GM19023 (cell line): ENCODE data around the gene ULK4.
"Not testable (repeated sequence)": the region's sequence is repeated elsewhere in the genome, so short reads cannot be mapped to it uniquely, and the experiment has no call there.

Experiments
- ATAC-seq: cut with Tn5 transposase; IDR thresholded peaks from one replicate; pipeline ENCODE4 v1.9.1; 2021; ENCODE audit warnings: mild to moderate bottlenecking, moderate library complexity; ENCODE audit not compliant: unreplicated experiment

Gene ULK4

GRCh38 chr3:41792806-41793205 lies 169.1 kb downstream of the ULK4 start:
- ATAC-seq, result no peak

- no peak for ATAC-seq
These were observed 192.8 kb downstream of the ULK4 start for GRCh38 chr3:41769106-41769505.

GRCh38 chr3:41768363-41768762 lies 193.5 kb downstream of the ULK4 start:
- ATAC-seq, result no peak

GRCh38 chr3:41762867-41763266 lies 199.0 kb downstream of the ULK4 start:
- not testable (repeated sequence) for ATAC-seq

GRCh38 chr3:41753651-41754050 lies 208.3 kb downstream of the ULK4 start:
- ATAC-seq, result no peak

- ATAC-seq, result no peak
These were observed 210.3 kb downstream of the ULK4 start for GRCh38 chr3:41751597-41751996.

GRCh38 chr3:41749988-41750387 lies 211.9 kb downstream of the ULK4 start:
- no peak for ATAC-seq

GRCh38 chr3:41746215-41746614 lies 215.7 kb downstream of the ULK4 start:
- no peak for ATAC-seq

GRCh38 chr3:41742121-41742520 lies 219.8 kb downstream of the ULK4 start:
- ATAC-seq, result no peak

- no peak for ATAC-seq
These were observed 221.5 kb downstream of the ULK4 start for GRCh38 chr3:41740374-41740886.

GRCh38 chr3:41726891-41727290 lies 235.0 kb downstream of the ULK4 start:
- no peak for ATAC-seq

GRCh38 chr3:41717641-41718040 lies 244.3 kb downstream of the ULK4 start:
- no peak for ATAC-seq

GRCh38 chr3:41716471-41716870 lies 245.4 kb downstream of the ULK4 start:
- ATAC-seq, result no peak

- ATAC-seq, result no peak
These were observed 246.5 kb downstream of the ULK4 start for GRCh38 chr3:41715376-41715775.

GRCh38 chr3:41711651-41712050 lies 250.3 kb downstream of the ULK4 start:
- ATAC-seq, result no peak

GRCh38 chr3:41710646-41711388 lies 251.1 kb downstream of the ULK4 start:
- ATAC-seq, result no peak

- not testable (repeated sequence) for ATAC-seq
These were observed 252.7 kb downstream of the ULK4 start for GRCh38 chr3:41709213-41709612.

- no peak for ATAC-seq
These were observed 253.7 kb downstream of the ULK4 start for GRCh38 chr3:41708176-41708575.

GRCh38 chr3:41705893-41706292 lies 256.0 kb downstream of the ULK4 start:
- no peak for ATAC-seq

GRCh38 chr3:41701191-41701698 lies 260.7 kb downstream of the ULK4 start:
- no peak for ATAC-seq

GRCh38 chr3:41700155-41700554 lies 261.7 kb downstream of the ULK4 start:
- no peak for ATAC-seq

- no peak for ATAC-seq
These were observed 263.0 kb downstream of the ULK4 start for GRCh38 chr3:41698898-41699297.

- ATAC-seq, result no peak
These were observed 264.2 kb downstream of the ULK4 start for GRCh38 chr3:41697702-41698101.
